ENCODE data around the gene CDK5RAP3.

CDK5RAP3 gene

GRCh38 chr17:48028736-48029135 is 57.8 kb downstream of the CDK5RAP3 start:
- Histone ChIP-seq H3K79me2 (ENCODE audit: insufficient read depth, low read length) (no peaks in the 10 kb centered on the region), H3K27me3 (ENCODE audit: insufficient read depth, low read length, poor library complexity) (peaks cover 40% of the 10 kb centered on the region), H3K4me2 (ENCODE audit: insufficient read depth, low read length) (no peak overlapping the region), H2AFZ (ENCODE audit: low read depth, low read length) (no peak overlapping the region), H3K9ac (ENCODE audit: low read depth, low read length) (no peak overlapping the region), H4K20me1 (ENCODE audit: insufficient read depth, low read length) (peaks cover 10% of the 10 kb centered on the region), H3K27ac (ENCODE audit: low read length) (no peak overlapping the region), H3K9me3 (ENCODE audit: insufficient read depth, low read length, severe bottlenecking) (no peaks in the 10 kb centered on the region), H3K36me3 (ENCODE audit: insufficient read depth, low read length) (no peaks in the 10 kb centered on the region), H3K4me1 (ENCODE audit: insufficient read depth, low read length) (peaks cover 28% of the 10 kb centered on the region), H3K4me3 (ENCODE audit: low read depth in 1 of 2, low read length in 2 of 2) (no peak overlapping the region)
- no peak for ATAC-seq (ENCODE audit: insufficient read depth, low read depth)
- DNase-seq, result no peak
- TF ChIP-seq CTCF (IDR thresholded peaks at IDR 0.05; ENCODE audit: borderline replicate concordance, extremely low read depth, low read length, poor library complexity, severe bottlenecking) (no peak), EZH2 (IDR thresholded peaks at IDR 0.05; ENCODE audit: borderline replicate concordance, low read depth, low read length, severe bottlenecking) (no peak)

- no peak overlapping the region for H3K4me2 ChIP-seq (ENCODE audit: insufficient read depth, low read length)
- H3K4me3 ChIP-seq (ENCODE audit: low read depth in 1 of 2, low read length in 2 of 2), result no peak overlapping the region
- H3K36me3 ChIP-seq (ENCODE audit: insufficient read depth, low read length), result no peaks in the 10 kb centered on the region
- H3K9me3 ChIP-seq (ENCODE audit: insufficient read depth, low read length, severe bottlenecking), result no peaks in the 10 kb centered on the region
- H3K9ac ChIP-seq (ENCODE audit: low read depth, low read length), result no peak overlapping the region
- peaks cover 30% of the 10 kb centered on the region for H3K27me3 ChIP-seq (ENCODE audit: insufficient read depth, low read length, poor library complexity)
- TF ChIP-seq EZH2 (IDR thresholded peaks at IDR 0.05; ENCODE audit: borderline replicate concordance, low read depth, low read length, severe bottlenecking), result no peak
- no peak for TF ChIP-seq CTCF (IDR thresholded peaks at IDR 0.05; ENCODE audit: borderline replicate concordance, extremely low read depth, low read length, poor library complexity, severe bottlenecking)
- no peak overlapping the region for H3K27ac ChIP-seq (ENCODE audit: low read length)
- ATAC-seq (ENCODE audit: insufficient read depth, low read depth), result no peak
- 0 out of 2 replicates have a peak, but pooled peaks cover 3% of the 10 kb centered on the region for H4K20me1 ChIP-seq (ENCODE audit: insufficient read depth, low read length)
- DNase-seq, result no peak
- no peaks in the 10 kb centered on the region for H3K79me2 ChIP-seq (ENCODE audit: insufficient read depth, low read length)
- H3K4me1 ChIP-seq (ENCODE audit: insufficient read depth, low read length), result peaks cover 12% of the 10 kb centered on the region
- no peak overlapping the region for H2AFZ ChIP-seq (ENCODE audit: low read depth, low read length)
Measured at GRCh38 chr17:48030531-48030930, 59.6 kb downstream of the CDK5RAP3 start.

Data from DND-41 (cell line).